NCI-H1092 (cell line): Measurements from ENCODE around the gene SLC35A4.
A peak's percentile ranks its signal among the peaks of the same experiment; 100 is the strongest.

Source experiments
- DNase-seq: peaks from one replicate; lab custom pipeline; 2025; lab: John Stamatoyannopoulos, UW

The SLC35A4 gene

GRCh38 chr5:140564196-140565023 lies at the start of gene SLC35A4, which contains the start of gene APBB3:
Gene SLC35A4, plus strand, starts transcription at chr5:140564828. Its CDS starts 2,342 bp downstream, at chr5:140567170.
Gene APBB3, minus strand, starts transcription at chr5:140564598. Its CDS starts 353 bp downstream, at chr5:140564245.
- peak; percentile 90 for DNase-seq

GRCh38 chr5:140524003-140524402 lies 40.6 kb upstream of the SLC35A4 start:
- no peak for DNase-seq

DNA sequence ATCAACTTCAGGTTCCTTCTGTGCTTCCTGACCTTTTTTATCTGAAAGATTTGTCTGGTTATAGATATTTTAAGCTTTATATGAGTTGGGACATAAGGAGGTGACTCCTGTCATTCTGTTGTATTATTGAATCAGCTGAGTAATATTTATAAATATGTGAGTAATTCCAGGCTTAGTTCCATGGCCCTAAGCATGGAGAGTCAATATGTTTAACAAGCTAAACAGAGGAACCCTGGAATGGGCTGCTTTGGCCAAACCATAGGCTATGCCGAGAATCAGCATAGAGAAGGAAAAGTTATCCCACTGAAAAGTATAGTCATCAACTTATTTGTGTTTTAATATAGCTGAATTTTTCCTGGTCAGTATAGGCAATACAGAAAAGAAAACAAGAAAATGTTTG lies 24.4 kb upstream of the SLC35A4 start:
- no peak for DNase-seq

DNA sequence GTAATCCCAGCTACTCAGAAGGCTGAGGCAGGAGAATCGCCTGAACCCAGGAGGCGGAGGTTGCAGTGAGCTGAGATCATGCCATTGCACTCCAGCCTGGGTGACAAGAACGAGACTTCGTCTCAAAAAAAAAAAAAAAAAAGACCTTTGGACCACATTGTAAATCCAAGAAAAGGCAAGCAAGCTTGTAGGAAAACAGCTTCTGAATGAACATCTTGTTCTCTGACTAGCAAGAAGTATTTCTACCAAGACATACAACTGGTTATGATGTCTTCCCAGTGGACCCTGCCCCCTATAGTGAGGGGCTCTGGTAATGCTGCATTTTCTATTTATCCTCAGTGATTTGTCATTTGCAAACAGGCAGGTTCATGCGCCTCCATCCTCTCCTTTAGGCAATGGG lies 21.7 kb upstream of the SLC35A4 start:
- no peak for DNase-seq

DNA sequence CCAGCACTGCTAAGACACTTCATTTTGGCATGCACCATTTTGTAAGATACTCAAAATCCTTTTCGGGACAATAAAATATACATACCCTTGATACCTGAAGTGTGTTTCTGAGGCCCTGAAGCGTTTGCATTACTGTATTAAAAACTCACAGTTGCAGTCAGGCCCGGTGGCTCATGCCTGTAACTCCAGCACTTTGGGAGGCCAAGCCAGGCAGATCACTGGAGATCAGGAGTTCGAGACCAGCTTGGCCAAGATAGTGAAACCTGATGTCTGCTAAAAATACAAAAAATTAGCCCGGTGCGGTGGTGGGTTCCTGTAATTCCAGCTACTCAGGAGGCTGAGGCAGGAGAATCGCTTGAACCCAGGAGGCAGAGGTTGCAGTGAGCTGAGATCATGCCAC lies 19.6 kb upstream of the SLC35A4 start:
- no peak for DNase-seq

GRCh38 chr5:140545606-140546005 lies 19.0 kb upstream of the SLC35A4 start:
- DNase-seq = no peak

DNA sequence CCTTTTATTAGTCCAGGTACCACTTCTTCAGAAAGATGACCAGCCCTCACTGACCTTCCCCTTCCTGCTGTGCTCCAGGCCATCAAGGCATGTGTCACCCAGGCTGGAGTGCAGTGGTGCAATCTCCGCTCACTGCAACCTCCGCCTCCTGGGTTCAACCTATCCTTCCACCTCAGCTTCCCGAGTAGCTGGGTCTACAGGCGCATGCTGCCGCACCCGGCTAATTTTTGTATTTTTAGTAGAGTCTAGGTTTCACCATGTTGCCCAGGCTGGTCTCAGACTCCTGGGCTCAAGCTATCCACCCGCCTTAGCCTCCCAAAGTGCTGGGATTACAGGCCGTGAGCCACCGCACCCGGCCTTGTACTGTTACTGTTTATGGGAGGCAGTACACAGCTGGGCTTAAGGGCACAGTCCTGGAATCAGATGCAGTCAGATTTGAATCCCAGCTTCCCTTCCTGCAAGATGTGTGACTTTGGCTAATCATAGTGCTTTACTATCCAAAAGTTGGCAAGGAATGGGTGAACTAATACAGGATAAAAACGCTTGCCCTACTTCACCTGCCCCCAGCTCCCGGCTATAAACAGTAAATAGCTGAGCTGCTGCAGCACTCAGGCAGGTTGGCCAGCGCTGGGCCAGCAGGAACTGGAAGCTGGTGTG lies 17.6 kb upstream of the SLC35A4 start:
- no peak for DNase-seq

GRCh38 chr5:140547508-140548299 lies 16.9 kb upstream of the SLC35A4 start, which contains the start of gene EIF4EBP3:
Gene EIF4EBP3, plus strand, starts transcription at chr5:140547662. Its CDS starts 76 bp downstream, at chr5:140547738.
- DNase-seq = no peak

GRCh38 chr5:140548300-140548688 lies 16.3 kb upstream of the SLC35A4 start:
- no peak for DNase-seq

GRCh38 chr5:140548791-140549190 lies 15.8 kb upstream of the SLC35A4 start:
- DNase-seq = no peak

DNA sequence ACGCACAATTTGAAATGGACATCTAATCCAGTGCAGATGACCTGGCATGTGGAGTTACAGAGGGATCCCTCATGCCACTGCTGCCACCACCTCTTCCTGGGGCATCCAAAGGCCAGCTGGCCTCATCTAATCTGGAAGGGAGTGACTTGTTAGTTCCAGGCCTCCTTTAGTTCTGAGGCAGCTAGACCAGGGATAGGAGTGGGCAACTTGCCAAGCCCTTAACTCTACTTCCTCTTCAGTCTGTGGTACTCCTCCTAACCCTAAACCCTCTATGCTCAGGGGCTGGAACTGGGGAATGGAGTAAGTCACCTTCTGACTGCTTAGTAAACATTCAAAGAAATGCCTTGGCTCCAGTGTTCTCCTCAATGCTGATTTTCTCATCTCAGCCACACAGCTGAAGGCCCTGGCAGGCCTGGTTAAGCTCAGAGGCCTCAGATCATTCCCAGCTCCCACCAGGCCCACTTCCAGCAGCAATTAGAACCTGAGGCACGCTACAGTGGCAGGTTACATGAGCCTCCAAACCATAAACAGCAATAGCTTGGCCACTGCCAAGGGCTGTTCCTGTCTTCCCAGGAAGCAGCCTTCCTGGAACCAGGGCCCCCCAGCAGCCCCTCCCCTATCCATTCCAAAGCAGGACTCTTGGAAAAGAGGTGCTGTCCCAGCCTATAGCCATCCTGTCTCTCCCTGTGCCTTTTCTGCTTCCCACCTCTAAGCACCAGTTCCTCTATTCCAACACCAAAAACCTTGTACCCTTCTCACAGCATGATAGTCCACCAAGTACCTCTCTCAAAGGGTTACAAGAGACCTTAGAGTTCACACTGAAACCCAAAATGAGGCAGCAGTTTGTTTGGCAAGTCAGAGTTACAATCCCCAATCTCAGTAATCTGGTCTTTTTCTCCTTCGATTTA lies 15.1 kb upstream of the SLC35A4 start:
- no peak for DNase-seq

DNA sequence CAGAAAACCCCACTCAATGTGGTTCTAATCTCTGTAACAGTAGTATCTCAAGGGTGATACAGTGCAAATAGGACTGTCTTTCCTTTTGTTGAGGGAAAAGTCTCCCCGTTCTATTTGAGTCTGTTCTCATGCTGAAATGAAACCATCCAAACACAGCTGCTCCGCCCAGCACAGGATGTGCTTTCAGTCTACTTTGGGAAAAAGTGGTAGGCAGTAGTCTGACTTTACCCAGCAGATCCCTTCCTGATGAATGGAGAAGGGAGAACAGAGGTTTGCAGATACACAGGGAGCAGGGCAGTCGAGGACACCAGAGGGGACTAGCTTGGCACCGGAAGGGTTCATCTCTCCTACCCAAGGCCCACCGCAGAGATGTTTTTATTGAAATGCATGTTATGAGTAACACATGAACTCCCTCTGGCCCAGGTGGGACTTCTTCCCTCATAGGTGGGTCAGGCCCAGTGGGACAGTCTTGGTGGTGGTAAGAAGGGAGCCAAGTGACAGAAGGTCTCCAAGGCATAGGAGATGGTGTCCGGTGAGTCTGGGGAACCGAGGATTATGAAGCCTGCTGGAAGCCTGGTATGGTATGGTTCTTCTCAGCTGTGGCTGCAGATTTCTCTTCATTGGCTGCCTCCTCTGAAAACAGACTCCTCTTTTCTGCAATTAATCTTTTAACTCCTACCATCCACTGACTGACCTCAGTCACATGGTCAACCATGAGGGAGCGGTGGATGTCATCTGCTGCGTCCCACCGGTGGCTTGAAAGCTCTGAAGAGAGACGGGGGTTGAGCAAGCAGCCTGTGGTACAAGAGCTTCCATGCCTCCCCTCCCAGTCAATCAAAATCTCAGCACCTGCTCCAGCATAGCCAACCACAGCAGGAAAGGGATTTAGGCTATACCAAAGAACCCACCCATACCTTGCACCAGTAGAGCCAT lies 14.2 kb upstream of the SLC35A4 start:
- no peak for DNase-seq

DNA sequence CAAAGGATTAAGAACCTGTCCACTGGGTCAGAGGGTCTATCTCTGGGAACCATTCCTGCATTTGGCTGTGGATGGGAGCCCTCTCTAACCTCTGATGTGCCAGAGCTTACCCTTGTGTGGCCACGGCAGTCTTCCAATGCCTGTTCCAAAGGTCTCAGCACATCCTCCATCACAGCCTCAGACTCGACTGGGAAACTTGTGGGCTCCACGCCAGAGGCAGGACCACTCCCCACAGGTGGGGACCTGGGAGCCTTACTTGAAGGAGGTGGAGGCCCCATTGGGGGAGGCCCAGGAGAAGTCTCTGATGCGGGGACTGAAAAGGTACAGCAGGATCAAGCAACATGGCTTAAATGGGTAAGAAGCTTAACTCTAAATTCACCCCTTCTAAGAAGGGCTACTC lies 12.8 kb upstream of the SLC35A4 start:
- no peak for DNase-seq

DNA sequence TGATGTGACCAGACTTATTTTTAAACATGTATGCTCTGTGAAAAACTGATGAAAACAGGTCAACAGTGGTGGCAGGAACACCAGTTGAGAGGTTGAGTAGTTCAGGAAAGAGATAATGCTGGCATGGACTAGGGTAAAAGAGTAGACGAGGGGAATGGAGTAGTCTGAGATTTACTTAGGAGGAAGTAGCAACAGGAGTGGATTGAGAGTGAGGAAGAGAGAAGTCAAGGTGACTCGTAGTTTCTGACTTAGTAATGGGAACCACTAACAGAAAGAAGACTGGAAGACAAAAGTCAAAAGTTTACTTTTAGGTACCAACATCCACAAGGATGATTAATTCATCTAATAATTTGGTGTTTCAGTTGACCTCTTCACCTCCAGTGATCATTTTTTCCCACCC lies 11.0 kb upstream of the SLC35A4 start:
- DNase-seq = no peak

DNA sequence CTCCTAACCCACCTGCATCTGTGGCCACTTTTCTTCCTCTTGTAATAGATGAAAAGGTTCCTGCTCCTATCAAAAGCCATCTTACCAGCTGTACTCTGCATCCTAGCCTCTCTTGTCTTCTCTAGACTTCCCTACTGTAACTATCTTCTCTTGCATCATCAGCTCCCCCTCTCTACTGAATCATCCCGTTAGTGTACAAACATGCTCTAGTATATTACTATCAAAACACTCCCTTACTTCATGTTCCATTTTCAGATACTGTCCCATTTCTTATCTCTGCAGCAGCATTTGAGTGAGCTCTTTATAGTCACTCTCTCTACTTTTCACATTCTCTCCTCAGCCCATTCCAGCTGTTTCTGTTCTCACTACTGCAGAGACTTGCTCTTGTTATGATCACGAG lies 10.2 kb upstream of the SLC35A4 start:
- no peak for DNase-seq

- no peak for DNase-seq
Measured at GRCh38 chr5:140555747-140556312, 8.8 kb upstream of the SLC35A4 start.

DNA sequence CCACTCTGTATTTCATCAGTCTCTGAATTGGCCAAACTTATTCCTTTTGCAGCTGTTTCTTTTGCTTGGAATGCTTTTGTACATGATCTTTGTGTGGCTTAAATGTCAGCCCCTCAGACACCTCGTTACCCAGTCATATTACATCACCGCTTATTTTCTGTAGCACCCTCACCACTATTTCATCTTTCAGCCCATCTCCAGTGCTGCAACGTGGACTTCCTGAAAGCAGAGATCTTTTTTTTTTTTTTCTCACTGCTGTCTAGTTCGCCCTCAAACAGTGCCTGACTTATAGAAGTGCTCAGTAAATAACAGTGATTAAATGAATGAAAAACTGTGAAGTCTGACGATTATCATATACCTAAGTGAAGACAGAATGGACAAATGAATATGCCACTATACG lies 8.2 kb upstream of the SLC35A4 start:
- no peak for DNase-seq

DNA sequence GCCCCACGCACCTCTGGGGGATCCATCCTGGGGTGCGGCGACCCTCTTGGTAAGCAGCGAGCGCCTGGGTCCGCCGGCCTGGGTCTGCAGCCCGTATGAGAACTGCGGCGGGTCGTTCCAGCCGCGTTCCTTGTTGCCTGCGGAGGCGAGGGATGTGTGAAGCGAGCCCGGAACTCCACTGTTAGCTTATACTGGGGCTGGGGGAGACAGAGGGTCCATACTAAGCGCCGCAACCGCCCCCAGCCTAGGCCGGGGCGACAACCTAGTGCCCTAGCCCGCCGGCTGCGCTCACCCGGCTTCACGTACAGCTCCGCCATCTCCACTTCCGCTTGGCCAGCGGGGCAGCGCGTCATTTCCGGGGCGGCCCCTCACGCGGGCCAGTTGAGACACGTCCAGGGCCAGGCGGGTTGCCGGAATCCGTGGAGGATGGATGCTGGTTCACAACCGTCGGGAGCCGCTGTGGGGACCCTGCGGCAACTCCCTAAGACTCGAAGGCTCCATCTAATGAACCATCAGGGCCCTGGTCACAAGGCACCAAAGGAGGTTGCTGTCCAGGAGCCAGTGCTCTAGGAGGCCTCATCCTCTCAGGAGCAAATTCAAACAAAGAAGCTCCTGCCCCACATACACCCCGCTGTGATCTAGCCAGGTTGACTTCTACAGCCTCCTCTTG lies 7.4 kb upstream of the SLC35A4 start, which contains the start of gene SRA1:
TSS of gene SRA1 (minus strand) at position 338 of the 670 bp plus-strand sequence. CDS start at position 317, 21 bp downstream.
- peak; percentile 70 for DNase-seq

DNA sequence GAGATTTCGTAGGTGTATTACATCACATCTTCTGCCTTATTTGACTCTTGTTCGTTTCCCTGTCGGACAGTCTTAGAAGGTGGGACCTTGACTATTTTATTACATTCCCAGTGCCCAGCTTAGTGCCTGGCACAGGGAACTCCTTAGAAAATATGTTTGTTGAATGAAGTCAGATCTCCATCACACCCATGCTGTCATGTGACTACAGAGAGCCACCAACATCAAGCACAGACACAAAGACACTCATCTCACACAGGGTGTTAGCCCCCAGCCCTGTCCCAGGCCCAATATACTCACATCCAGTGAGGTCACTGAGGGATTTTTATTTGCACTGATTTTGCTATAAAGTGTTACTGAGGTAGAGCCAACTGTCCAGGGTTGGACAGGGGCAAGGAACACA lies 6.7 kb upstream of the SLC35A4 start:
- no peak for DNase-seq
